ENCODE results near the gene CPNE7.

CPNE7 gene

GRCh38 chr16:89575247-89576152 is at the start of gene CPNE7:
Gene CPNE7 (plus strand): TSS chr16:89575758. CDS start chr16:89575898, 140 bp downstream.
- DNase-seq (ENCODE audit: low read depth in 1 of 2, low spot score in 1 of 2), result no peak

GRCh38 chr16:89529097-89529496 is 46.5 kb upstream of the CPNE7 start:
- DNase-seq (ENCODE audit: low read depth in 1 of 2, low spot score in 1 of 2), result no peak

DNA sequence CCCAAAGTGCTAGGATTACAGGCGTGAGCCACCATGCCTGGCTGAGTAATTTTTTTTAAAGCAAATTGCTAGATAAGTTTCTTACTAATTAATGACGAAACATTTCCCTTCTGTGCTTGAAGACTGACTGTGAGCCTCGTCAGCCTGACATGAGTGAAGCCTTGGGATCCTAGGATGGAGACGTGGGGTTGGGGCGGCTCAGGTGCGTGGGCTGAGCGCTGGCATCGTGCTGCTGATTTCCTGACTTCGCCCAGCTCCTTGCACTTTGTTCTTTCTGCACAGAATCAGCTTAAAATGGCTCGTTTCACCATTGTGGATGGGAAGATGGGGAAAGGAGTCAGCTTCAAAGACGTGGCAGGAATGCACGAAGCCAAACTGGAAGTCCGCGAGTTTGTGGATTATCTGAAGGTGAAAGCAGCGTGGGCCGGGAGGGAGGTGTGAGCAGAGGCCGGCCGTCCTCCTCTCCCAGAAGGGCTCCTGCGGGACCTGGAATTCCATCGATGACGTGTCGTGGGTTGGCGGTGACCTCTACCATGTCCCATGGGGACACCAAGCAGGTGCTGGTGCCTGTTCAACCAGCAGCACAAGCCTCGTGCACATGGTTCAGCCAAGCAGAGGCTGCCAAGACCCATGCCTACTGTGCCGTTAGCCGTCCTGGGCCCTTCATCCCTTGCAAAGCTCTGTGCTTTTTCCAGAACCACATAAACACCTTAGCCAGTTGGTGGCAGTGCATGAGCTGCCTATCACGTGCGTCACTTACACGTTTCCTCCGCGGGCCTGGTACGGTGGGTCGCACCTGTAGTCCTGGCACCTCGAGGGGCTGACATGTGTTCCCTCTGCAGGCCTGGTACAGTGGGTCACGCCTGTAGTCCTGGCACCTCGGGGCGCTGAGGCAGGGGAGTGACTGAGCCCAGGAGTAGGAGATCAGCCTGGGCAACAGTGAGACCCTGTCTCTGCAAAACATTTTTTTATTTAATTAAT is 44.9 kb upstream of the CPNE7 start:
- DNase-seq (ENCODE audit: low read depth in 1 of 2, low spot score in 1 of 2), result no peak

DNA sequence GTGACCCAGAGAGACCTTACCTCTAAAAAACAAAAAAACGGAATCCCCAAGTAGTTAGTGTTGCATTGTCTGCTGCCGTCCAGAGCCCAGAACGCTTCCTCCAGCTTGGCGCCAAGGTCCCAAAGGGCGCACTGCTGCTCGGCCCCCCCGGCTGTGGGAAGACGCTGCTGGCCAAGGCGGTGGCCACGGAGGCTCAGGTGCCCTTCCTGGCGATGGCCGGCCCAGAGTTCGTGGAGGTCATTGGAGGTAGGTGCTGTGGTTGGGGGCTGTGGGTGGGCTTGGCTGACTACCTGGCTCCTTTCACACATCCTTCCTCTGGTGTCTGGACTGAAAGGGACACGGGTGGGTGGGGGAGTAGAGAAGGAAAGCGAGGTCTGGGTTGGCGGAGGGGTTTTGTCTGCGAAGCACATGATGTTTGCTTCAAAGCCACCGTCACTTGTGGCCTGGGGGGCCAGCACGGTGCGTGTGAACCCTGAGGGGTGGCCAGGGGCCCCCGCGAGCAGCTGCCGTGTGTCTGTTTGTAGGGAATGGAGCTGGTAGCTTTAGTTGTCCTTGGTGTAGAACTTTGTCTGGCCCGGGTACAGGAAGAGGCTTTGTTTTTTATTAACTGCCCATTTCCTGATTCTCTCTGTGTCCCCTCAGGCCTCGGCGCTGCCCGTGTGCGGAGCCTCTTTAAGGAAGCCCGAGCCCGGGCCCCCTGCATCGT is 43.6 kb upstream of the CPNE7 start:
- DNase-seq (ENCODE audit: low read depth in 1 of 2, low spot score in 1 of 2), result no peak

- no peak for DNase-seq (ENCODE audit: low read depth in 1 of 2, low spot score in 1 of 2)
These were observed 41.3 kb upstream of the CPNE7 start for GRCh38 chr16:89534252-89534756.

GRCh38 chr16:89536371-89536770 is 39.2 kb upstream of the CPNE7 start:
- no peak for DNase-seq (ENCODE audit: low read depth in 1 of 2, low spot score in 1 of 2)

- DNase-seq (ENCODE audit: low read depth in 1 of 2, low spot score in 1 of 2), result no peak
These were observed 38.5 kb upstream of the CPNE7 start for GRCh38 chr16:89536886-89537548.

- no peak for DNase-seq (ENCODE audit: low read depth in 1 of 2, low spot score in 1 of 2)
These were observed 38.0 kb upstream of the CPNE7 start for GRCh38 chr16:89537549-89537925.

GRCh38 chr16:89538286-89538685 is 37.3 kb upstream of the CPNE7 start:
- DNase-seq (ENCODE audit: low read depth in 1 of 2, low spot score in 1 of 2), result no peak

DNA sequence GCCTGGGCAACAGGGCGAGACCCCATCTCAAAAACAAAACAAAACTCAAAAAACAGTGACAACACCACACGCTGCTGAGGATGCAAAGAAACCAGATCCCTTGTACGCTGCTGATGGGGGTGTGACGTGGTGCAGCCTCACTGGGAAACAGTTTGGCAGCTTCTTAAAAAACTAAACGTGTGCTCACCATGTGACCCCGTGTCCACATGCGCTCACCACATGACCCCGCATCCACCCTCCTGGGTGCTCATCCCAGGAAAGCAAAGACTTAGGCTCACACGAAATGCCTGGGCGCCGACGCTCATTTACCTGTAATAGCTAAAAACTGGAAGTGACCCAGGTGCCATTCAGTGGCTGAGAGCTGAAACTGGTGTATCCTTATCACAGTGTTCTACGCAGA is 35.0 kb upstream of the CPNE7 start:
- no peak for DNase-seq (ENCODE audit: low read depth in 1 of 2, low spot score in 1 of 2)

- no peak for DNase-seq (ENCODE audit: low read depth in 1 of 2, low spot score in 1 of 2)
These were observed 33.8 kb upstream of the CPNE7 start for GRCh38 chr16:89541792-89542191.

DNA sequence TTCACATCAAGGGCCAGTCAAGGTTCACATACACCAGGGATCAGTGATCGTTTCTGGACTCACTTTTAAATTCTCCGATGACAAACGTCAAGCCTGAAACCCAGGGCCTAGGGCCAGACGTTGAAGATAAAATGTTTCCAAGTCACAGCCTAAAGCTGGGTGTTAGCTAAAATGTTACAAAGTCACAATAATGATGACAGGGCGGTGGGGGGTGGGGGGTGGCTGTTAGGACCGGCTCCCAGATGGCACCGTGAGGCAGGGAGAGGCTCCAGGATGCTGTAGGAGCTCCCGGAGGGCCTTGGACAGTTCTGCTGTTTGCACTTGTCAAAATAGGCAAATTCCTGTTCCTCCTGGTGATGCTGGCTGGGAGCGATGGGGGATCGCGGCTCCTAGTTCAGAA is 31.4 kb upstream of the CPNE7 start:
- DNase-seq (ENCODE audit: low read depth in 1 of 2, low spot score in 1 of 2), result no peak

DNA sequence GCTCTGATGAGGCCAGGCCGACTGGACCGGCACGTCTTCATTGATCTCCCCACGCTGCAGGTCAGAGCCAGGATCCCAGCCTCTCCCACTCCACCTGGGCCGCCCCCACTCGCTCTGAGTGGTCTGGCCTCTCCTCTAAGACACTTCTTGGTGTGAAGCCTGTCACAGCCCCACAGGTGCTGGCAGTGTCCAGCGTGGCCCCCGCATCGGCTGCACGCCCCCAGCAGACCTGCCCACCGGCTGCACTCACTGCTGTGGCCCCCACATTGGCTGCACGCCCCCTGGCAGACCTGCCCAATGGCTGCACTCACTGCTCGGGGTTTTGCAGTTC is 30.9 kb upstream of the CPNE7 start:
- DNase-seq (ENCODE audit: low read depth in 1 of 2, low spot score in 1 of 2), result no peak

GRCh38 chr16:89545044-89545830 is 30.3 kb upstream of the CPNE7 start:
- DNase-seq (ENCODE audit: low read depth in 1 of 2, low spot score in 1 of 2), result no peak

GRCh38 chr16:89545831-89546574 is 29.6 kb upstream of the CPNE7 start:
- no peak for DNase-seq (ENCODE audit: low read depth in 1 of 2, low spot score in 1 of 2)

DNA sequence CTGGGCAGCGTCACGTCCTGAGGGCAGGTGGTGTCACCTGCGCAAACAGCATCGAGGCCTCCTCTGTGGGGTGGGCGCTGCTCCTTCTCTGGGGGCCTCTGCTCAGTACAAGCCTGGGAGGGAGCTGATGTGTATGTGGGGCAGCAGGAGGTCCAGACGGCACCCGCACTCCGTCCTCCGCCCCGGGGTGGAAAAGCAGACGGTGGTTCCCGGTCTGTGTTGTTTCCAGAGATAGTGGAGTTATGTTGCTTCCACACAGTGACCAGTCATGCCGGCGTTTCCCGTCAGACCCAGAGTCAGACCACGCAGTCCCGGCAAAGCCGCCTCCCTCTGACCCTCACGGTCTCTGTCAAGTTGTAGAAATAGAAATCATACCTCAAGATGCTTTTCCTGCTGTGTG is 28.8 kb upstream of the CPNE7 start:
- no peak for DNase-seq (ENCODE audit: low read depth in 1 of 2, low spot score in 1 of 2)

GRCh38 chr16:89547291-89547690 is 28.3 kb upstream of the CPNE7 start:
- DNase-seq (ENCODE audit: low read depth in 1 of 2, low spot score in 1 of 2), result no peak

GRCh38 chr16:89547860-89548259 is 27.7 kb upstream of the CPNE7 start:
- DNase-seq (ENCODE audit: low read depth in 1 of 2, low spot score in 1 of 2), result no peak

GRCh38 chr16:89548344-89549006 is 27.1 kb upstream of the CPNE7 start:
- no peak for DNase-seq (ENCODE audit: low read depth in 1 of 2, low spot score in 1 of 2)
